GM21825 (cell line): Measurements from ENCODE around the gene KRTAP5-7.
"Not testable (repeated sequence)": the region's sequence is repeated elsewhere in the genome, so short reads cannot be mapped to it uniquely, and the experiment has no call there.

Experiments
- ATAC-seq: cut with Tn5 transposase; IDR thresholded peaks from one replicate; pipeline ENCODE4 v1.9.1; 2021; ENCODE audit warnings: mild to moderate bottlenecking, moderate library complexity; ENCODE audit not compliant: unreplicated experiment

KRTAP5-7 gene

GRCh38 chr11:71526796-71527575 is at the start of gene KRTAP5-7:
TSS of gene KRTAP5-7 (plus strand) at chr11:71527267. CDS start at chr11:71527301, 34 bp downstream.
- ATAC-seq: not testable (repeated sequence)

GRCh38 chr11:71477641-71478527 is 49.2 kb upstream of the KRTAP5-7 start:
- no peak for ATAC-seq

GRCh38 chr11:71478528-71478840 is 48.6 kb upstream of the KRTAP5-7 start:
- ATAC-seq: no peak

GRCh38 chr11:71481101-71481960 is 45.7 kb upstream of the KRTAP5-7 start:
- ATAC-seq: no peak

- no peak for ATAC-seq
Measured at GRCh38 chr11:71482216-71482615, 44.9 kb upstream of the KRTAP5-7 start.

GRCh38 chr11:71482746-71483364 is 44.2 kb upstream of the KRTAP5-7 start:
- ATAC-seq: no peak

GRCh38 chr11:71483692-71484091 is 43.4 kb upstream of the KRTAP5-7 start:
- no peak for ATAC-seq

GRCh38 chr11:71484248-71485062 is 42.6 kb upstream of the KRTAP5-7 start:
- ATAC-seq: no peak

GRCh38 chr11:71485063-71485399 is 42.0 kb upstream of the KRTAP5-7 start:
- ATAC-seq: no peak

- ATAC-seq: no peak
Measured at GRCh38 chr11:71485466-71485865, 41.6 kb upstream of the KRTAP5-7 start.

GRCh38 chr11:71486320-71486719 is 40.7 kb upstream of the KRTAP5-7 start:
- no peak for ATAC-seq

GRCh38 chr11:71488681-71489270 is 38.3 kb upstream of the KRTAP5-7 start:
- no peak for ATAC-seq

GRCh38 chr11:71489311-71490043 is 37.6 kb upstream of the KRTAP5-7 start:
- no peak for ATAC-seq

GRCh38 chr11:71490044-71490730 is 36.9 kb upstream of the KRTAP5-7 start:
- no peak for ATAC-seq

GRCh38 chr11:71490731-71491390 is 36.2 kb upstream of the KRTAP5-7 start:
- no peak for ATAC-seq

- no peak for ATAC-seq
Measured at GRCh38 chr11:71491531-71491930, 35.5 kb upstream of the KRTAP5-7 start.

GRCh38 chr11:71491940-71492339 is 35.1 kb upstream of the KRTAP5-7 start:
- no peak for ATAC-seq
